GM23338 (cell line): ENCODE results near the gene ADCY5. TPM values are rescaled to one million over a fixed set of nuclear protein-coding genes. Genes with fewer than 3 reads are reported as not detected.
A peak's percentile ranks its signal among the peaks of the same experiment; 100 is the strongest.

Experiments
- ATAC-seq: fragments of 200-7000 bp; cut with Tn5 transposase; 3 replicates; pipeline ENCODE4 v1.9.1; 2020
- DNase-seq: peaks from one replicate; pipeline ENCODE4 v3.0.0-alpha.2; 2015; ENCODE audit warnings: low spot score
- H2AFZ ChIP-seq: fragments of 200-600 bp; sonication (generic); 2 replicates; pipeline ENCODE4 v1.8.0; 2016; ENCODE audit warnings: antibody characterized with exemption, mild to moderate bottlenecking, moderate library complexity
- H3F3A ChIP-seq: fragments of 200-600 bp; sonication (generic); replicated peaks from 2 replicates; pipeline ENCODE4 v1.8.0; 2017; ENCODE audit warnings: antibody characterized with exemption, mixed run types, low read depth
- H3K27ac ChIP-seq: fragments of 200-600 bp; sonication (generic); 2 replicates; pipeline ENCODE4 v1.6.1; 2016; ENCODE audit warnings: low read depth
- H3K27me3 ChIP-seq: fragments of 200-600 bp; sonication (generic); 2 replicates; pipeline ENCODE4 v1.8.0; 2016; ENCODE audit warnings: mild to moderate bottlenecking, mixed run types, moderate library complexity; ENCODE audit not compliant: insufficient read depth
- H3K36me3 ChIP-seq: fragments of 200-600 bp; sonication (generic); 2 replicates; pipeline ENCODE4 v1.8.0; 2016; ENCODE audit warnings: mild to moderate bottlenecking; ENCODE audit not compliant: insufficient read depth
- H3K4me1 ChIP-seq: fragments of 200-600 bp; sonication (generic); 2 replicates; pipeline ENCODE4 v1.8.0; 2016; ENCODE audit warnings: mild to moderate bottlenecking, moderate library complexity; ENCODE audit not compliant: insufficient read depth
- H3K4me2 ChIP-seq: fragments of 200-600 bp; sonication (generic); 2 replicates; pipeline ENCODE4 v1.7.1; 2017; ENCODE audit warnings: mixed run types
- H3K4me3 ChIP-seq: fragments of 200-600 bp; sonication (generic); 2 replicates; pipeline ENCODE4 v1.6.1; 2016; ENCODE audit warnings: mixed run types
- H3K79me2 ChIP-seq: fragments of 200-600 bp; sonication (generic); replicated peaks from 2 replicates; pipeline ENCODE4 v1.8.0; 2017; ENCODE audit warnings: mild to moderate bottlenecking; ENCODE audit not compliant: insufficient read depth
- H3K9me2 ChIP-seq: fragments of 200-600 bp; sonication (generic); 2 replicates; pipeline ENCODE4 v1.8.0; 2017; ENCODE audit not compliant: insufficient read depth
- H4K20me1 ChIP-seq: fragments of 200-600 bp; sonication (generic); replicated peaks from 2 replicates; pipeline ENCODE4 v1.8.0; 2017; ENCODE audit warnings: mild to moderate bottlenecking; ENCODE audit not compliant: insufficient read depth
- H3K27ac Mint-ChIP-seq: 2 replicates; pipeline ENCODE4 v1.8.0; 2020; ENCODE audit warnings: inconsistent platforms, mild to moderate bottlenecking, moderate library complexity, mixed read lengths
- H3K27me3 Mint-ChIP-seq: 3 replicates; pipeline ENCODE4 v1.8.0; 2022; ENCODE audit warnings: low read depth, mild to moderate bottlenecking, moderate library complexity, mixed read lengths, inconsistent platforms; ENCODE audit not compliant: insufficient read depth, poor library complexity
- H3K36me3 Mint-ChIP-seq: 3 replicates; pipeline ENCODE4 v1.8.0; 2021; ENCODE audit warnings: low read depth, mild to moderate bottlenecking, inconsistent platforms, moderate library complexity, mixed read lengths
- H3K4me1 Mint-ChIP-seq: 3 replicates; pipeline ENCODE4 v1.8.0; 2020; ENCODE audit warnings: mild to moderate bottlenecking, inconsistent platforms, mixed read lengths
- H3K4me3 Mint-ChIP-seq: 3 replicates; pipeline ENCODE4 v1.8.0; 2021; ENCODE audit warnings: moderate library complexity, mild to moderate bottlenecking, inconsistent platforms, mixed read lengths
- H3K9me3 Mint-ChIP-seq: 3 replicates; pipeline ENCODE4 v1.8.0; 2020; ENCODE audit warnings: moderate library complexity, mild to moderate bottlenecking, inconsistent platforms, mixed read lengths
- CREB1 ChIP-seq: fragments of 250-450 bp; sonication (Bioruptor Pico); IDR thresholded peaks from 2 replicates; pipeline ENCODE4 v1.5.0; 2020; ENCODE audit warnings: low read depth, mild to moderate bottlenecking, moderate library complexity
- CTCF ChIP-seq, 2 experiments: fragments of 200-600 bp in 1 of 2; sonication (generic) in 1 of 2; conservative IDR thresholded peaks; 2 replicates each; pipeline versions ENCODE4 v1.5.1 to v1.6.1; 2016 to 2017; ENCODE audit warnings: antibody characterized with exemption in 2 of 2, low read depth in 2 of 2, mild to moderate bottlenecking in 2 of 2, moderate library complexity in 1 of 2
- ETS1 ChIP-seq: IDR thresholded peaks from 2 replicates; pipeline ENCODE4 v1.6.1; 2016; ENCODE audit warnings: antibody characterized with exemption
- EZH2 ChIP-seq: fragments of 200-600 bp; sonication (generic); IDR thresholded peaks from one replicate; pipeline ENCODE4 v1.8.0; 2017; ENCODE audit warnings: antibody characterized with exemption, mild to moderate bottlenecking, low read depth; ENCODE audit not compliant: unreplicated experiment
- EZH2phosphoT487 ChIP-seq: fragments of 200-600 bp; sonication (generic); IDR thresholded peaks from one replicate; pipeline ENCODE4 v1.8.1; 2018; ENCODE audit warnings: antibody characterized with exemption; ENCODE audit not compliant: unreplicated experiment
- JUNB ChIP-seq: IDR thresholded peaks from one replicate; pipeline ENCODE4 v1.6.1; 2016; ENCODE audit warnings: antibody characterized with exemption; ENCODE audit not compliant: unreplicated experiment
- NANOG ChIP-seq: IDR thresholded peaks from 2 replicates; pipeline ENCODE4 v1.6.1; 2016; ENCODE audit warnings: antibody characterized with exemption, borderline replicate concordance
- POLR2AphosphoS5 ChIP-seq: IDR thresholded peaks from 2 replicates; pipeline ENCODE4 v1.6.1; 2016; ENCODE audit warnings: antibody characterized with exemption, low read depth
- REST ChIP-seq: IDR thresholded peaks from one replicate; pipeline ENCODE4 v1.6.1; 2018; ENCODE audit warnings: antibody characterized with exemption; ENCODE audit not compliant: unreplicated experiment
- STAT1 ChIP-seq: IDR thresholded peaks from one replicate; pipeline ENCODE4 v1.6.1; 2016; ENCODE audit warnings: antibody characterized with exemption; ENCODE audit not compliant: unreplicated experiment
- ZNF114 ChIP-seq: fragments of 250-450 bp; sonication (Bioruptor Pico); IDR thresholded peaks from 2 replicates; pipeline ENCODE4 v1.5.0; 2020; ENCODE audit warnings: mild to moderate bottlenecking, moderate library complexity
- ZNF331 ChIP-seq: fragments of 250-450 bp; sonication (Bioruptor Pico); IDR thresholded peaks from 2 replicates; pipeline ENCODE4 v1.5.0; 2020; ENCODE audit warnings: low read depth, mild to moderate bottlenecking, moderate library complexity
- ZNF462 ChIP-seq: fragments of 250-450 bp; sonication (Bioruptor Pico); IDR thresholded peaks from 2 replicates; pipeline ENCODE4 v1.5.0; 2020; ENCODE audit warnings: mild to moderate bottlenecking, moderate library complexity
- polyA plus RNA-seq: library from polyadenylated mRNA; unstranded; fragments of >200 nt; fragmentation: Nextera tagmentation; extraction: Ambion mirVana; gene quantifications from 2 replicates; pipeline ENCODE4 v1.2.1, GENCODE V29; 2016
- total RNA-seq: library from RNA; depleted of rRNA; stranded (reverse); fragments of >200 nt; shearing (Covaris generic); gene quantifications from 2 replicates; pipeline ENCODE4 v1.2.3, GENCODE V29; 2014

The ADCY5 gene
- total and polyA plus RNA-seq, 2 experiments from 2014 or later: 3.5 to 10.2 TPM

GRCh38 chr3:123351501-123351900 is 97.4 kb downstream of the ADCY5 start:
- peaks cover 10% of the 10 kb centered on the region for H3K4me1 Mint-ChIP-seq
- no peak overlapping the region for H3K4me2 ChIP-seq
- H3K36me3 Mint-ChIP-seq: no peaks in the 10 kb centered on the region

More at GRCh38 chr3:123351501-123351900, 97.4 kb downstream of the ADCY5 start:
- no peak overlapping the region for H3K4me3 Mint-ChIP-seq
- H2AFZ ChIP-seq: no peak overlapping the region
- ATAC-seq (peak; percentile 15), DNase-seq (no peak)
- no peaks in the 10 kb centered on the region for H3F3A ChIP-seq
- H3K27me3 ChIP-seq: no peaks in the 10 kb centered on the region
- TF ChIP-seq ETS1 (no peak), REST (no peak), ZNF331 (no peak), STAT1 (no peak), ZNF114 (CRISPR knock-in tag) (no peak), POLR2AphosphoS5 (no peak), EZH2 (no peak), NANOG (no peak), EZH2phosphoT487 (no peak), CTCF (conservative IDR thresholded peaks at IDR 0.05; ENCODE audit: low read depth in 2 of 2) (no peak), CREB1 (CRISPR knock-in tag) (no peak), JUNB (no peak), ZNF462 (CRISPR knock-in tag) (no peak)
- no peak overlapping the region for H3K27ac Mint-ChIP-seq
- no peaks in the 10 kb centered on the region for H4K20me1 ChIP-seq
- no peak overlapping the region for H3K27ac ChIP-seq
- H3K4me1 ChIP-seq: no peaks in the 10 kb centered on the region
- H3K9me3 Mint-ChIP-seq: peaks cover 6% of the 10 kb centered on the region; the same call in 1 of the 3 replicates
- peaks cover 9% of the 10 kb centered on the region for H3K27me3 Mint-ChIP-seq
- H3K79me2 ChIP-seq: no peaks in the 10 kb centered on the region
- no peak overlapping the region for H3K4me3 ChIP-seq
- H3K9me2 ChIP-seq: no peaks in the 10 kb centered on the region
- no peaks in the 10 kb centered on the region for H3K36me3 ChIP-seq
